Fibroblast of lung (primary cell): ENCODE data around the gene DPP4. TPM values are rescaled to one million over a fixed set of nuclear protein-coding genes. Genes with fewer than 3 reads are reported as not detected.
A peak's percentile ranks its signal among the peaks of the same experiment; 100 is the strongest.

Experiments
- DNase-seq, 2 donors: peaks; one replicate each; pipeline versions ENCODE4 v3.0.0 to v3.0.0-alpha.2; 2010; ENCODE audit warnings: low read depth in 2 of 2
- H2AFZ ChIP-seq: 2 replicates; pipeline ENCODE4 v1.5.1; 2012; ENCODE audit warnings: low read length, control low read depth, inconsistent platforms
- H3K27ac ChIP-seq: 2 replicates; pipeline ENCODE4 v1.5.1; 2011; ENCODE audit warnings: low read length, control low read depth; ENCODE audit not compliant: insufficient read depth
- H3K27me3 ChIP-seq: 2 replicates; pipeline ENCODE4 v1.5.1; 2011; ENCODE audit warnings: mild to moderate bottlenecking, low read length; ENCODE audit not compliant: control insufficient read depth, insufficient read depth
- H3K36me3 ChIP-seq: 2 replicates; pipeline ENCODE4 v1.5.1; 2011; ENCODE audit warnings: low read length; ENCODE audit not compliant: control insufficient read depth, insufficient read depth
- H3K4me1 ChIP-seq: 2 replicates; pipeline ENCODE4 v1.5.1; 2011; ENCODE audit warnings: low read length; ENCODE audit not compliant: control insufficient read depth, insufficient read depth; ENCODE audit errors: extremely low read depth
- H3K4me2 ChIP-seq: 2 replicates; pipeline ENCODE4 v1.5.1; 2011; ENCODE audit warnings: low read length, control low read depth; ENCODE audit not compliant: insufficient read depth; ENCODE audit errors: extremely low read depth
- H3K4me3 ChIP-seq, 4 experiments: fragments of 200-600 bp in 1 of 4; sonication (generic) in 1 of 4; replicated peaks in 1 of 4; 2 replicates each; pipeline ENCODE4 v1.5.1; 2011 to 2016; ENCODE audit warnings: low read length in 4 of 4, low read depth in 3 of 4, mild to moderate bottlenecking in 3 of 4, control low read depth in 2 of 4, inconsistent platforms in 1 of 4, mixed read lengths in 1 of 4; ENCODE audit not compliant: insufficient read depth in 1 of 4; ENCODE audit errors: control extremely low read depth in 1 of 4
- H3K79me2 ChIP-seq: 2 replicates; pipeline ENCODE4 v1.5.1; 2012; ENCODE audit warnings: mild to moderate bottlenecking, low read length, inconsistent platforms; ENCODE audit not compliant: control insufficient read depth, insufficient read depth
- H3K9ac ChIP-seq: 2 replicates; pipeline ENCODE4 v1.5.1; 2011; ENCODE audit warnings: mild to moderate bottlenecking, low read length, control low read depth; ENCODE audit not compliant: insufficient read depth
- H3K9me3 ChIP-seq: 2 replicates; pipeline ENCODE4 v1.5.1; 2012; ENCODE audit warnings: low read depth, low read length; ENCODE audit not compliant: control insufficient read depth, insufficient read depth
- H4K20me1 ChIP-seq: 2 replicates; pipeline ENCODE4 v1.5.1; 2011; ENCODE audit warnings: low read length; ENCODE audit not compliant: control insufficient read depth, insufficient read depth; ENCODE audit errors: extremely low read depth
- CTCF ChIP-seq, 2 donors: IDR thresholded peaks in 1 of 2; conservative IDR thresholded peaks in 1 of 2; 1 replicate in 1 of 2; 2 replicates in 1 of 2; pipeline ENCODE4 v1.5.1; 2011 to 2012; ENCODE audit warnings: low read length in 2 of 2, control low read depth in 1 of 2, inconsistent platforms in 1 of 2, low read depth in 1 of 2, mild to moderate bottlenecking in 1 of 2
- EZH2 ChIP-seq: IDR thresholded peaks from 2 replicates; pipeline ENCODE4 v1.5.1; 2012; ENCODE audit warnings: low read length, control low read depth, mild to moderate bottlenecking; ENCODE audit errors: missing control alignments
- polyA plus RNA-seq, 2 donors: library from polyadenylated mRNA; depleted of rRNA in 1 of 2; stranded (reverse) in 1 of 2; unstranded in 1 of 2; fragments of >200 nt; gene quantifications; 2 replicates each; pipeline ENCODE4 v1.2.1, GENCODE V29; 2011 to 2012; ENCODE audit warnings: missing spikeins in 1 of 2
- total RNA-seq: library from RNA; depleted of rRNA; stranded (reverse); fragments of >200 nt; gene quantifications from 2 replicates; pipeline ENCODE4 v1.2.1, GENCODE V29; 2014

DPP4 gene
- total and polyA plus RNA-seq, 2 donors (not counting 1 experiment from before 2014, with no cell fraction given) = 58.1 to 297 TPM

GRCh38 chr2:162115076-162115475, 41.1 kb upstream of the DPP4 start:
- Histone ChIP-seq H2AFZ (no peak overlapping the region), H3K9me3 (no peaks in the 10 kb centered on the region), H3K27ac (no peak overlapping the region), H3K9ac (no peak overlapping the region), H3K4me3 (no peak overlapping the region), H3K27me3 (no peaks in the 10 kb centered on the region), H4K20me1 (no peaks in the 10 kb centered on the region), H3K4me2 (no peak overlapping the region), H3K79me2 (no peaks in the 10 kb centered on the region), H3K36me3 (no peaks in the 10 kb centered on the region), H3K4me1 (peaks cover 7% of the 10 kb centered on the region)
- no peak for DNase-seq
- TF ChIP-seq EZH2 (no peak), CTCF (conservative IDR thresholded peaks at IDR 0.05 in 1 of 2, IDR thresholded peaks at IDR 0.05 in 1 of 2; ENCODE audit: low read depth in 1 of 2, low read length in 2 of 2) (no peak)

- no peak overlapping the region for H3K4me2 ChIP-seq
- no peak overlapping the region for H3K27ac ChIP-seq
- H3K27me3 ChIP-seq = no peaks in the 10 kb centered on the region
- H3K4me3 ChIP-seq = no peak overlapping the region
- H2AFZ ChIP-seq = no peak overlapping the region
- no peak overlapping the region for H3K9ac ChIP-seq
- no peaks in the 10 kb centered on the region for H3K36me3 ChIP-seq
- no peaks in the 10 kb centered on the region for H3K9me3 ChIP-seq
- DNase-seq = no peak
- no peaks in the 10 kb centered on the region for H3K79me2 ChIP-seq
- no peak for TF ChIP-seq EZH2
- no peak for TF ChIP-seq CTCF (conservative IDR thresholded peaks at IDR 0.05 in 1 of 2, IDR thresholded peaks at IDR 0.05 in 1 of 2; ENCODE audit: low read depth in 1 of 2, low read length in 2 of 2)
- H4K20me1 ChIP-seq = no peaks in the 10 kb centered on the region
- H3K4me1 ChIP-seq = peaks cover 7% of the 10 kb centered on the region
Observed at GRCh38 chr2:162114271-162114670, 40.3 kb upstream of the DPP4 start.

GRCh38 chr2:162113776-162114168, 39.8 kb upstream of the DPP4 start:
- H3K9ac ChIP-seq = no peak overlapping the region
- no peaks in the 10 kb centered on the region for H3K9me3 ChIP-seq
- TF ChIP-seq CTCF (conservative IDR thresholded peaks at IDR 0.05 in 1 of 2, IDR thresholded peaks at IDR 0.05 in 1 of 2; ENCODE audit: low read depth in 1 of 2, low read length in 2 of 2) (no peak), EZH2 (no peak)
- no peak overlapping the region for H3K27ac ChIP-seq
- H3K4me3 ChIP-seq = no peak overlapping the region
- no peaks in the 10 kb centered on the region for H3K79me2 ChIP-seq
- no peaks in the 10 kb centered on the region for H3K36me3 ChIP-seq
- DNase-seq = peak; percentile 81 to 82
- no peak overlapping the region for H3K4me2 ChIP-seq
- H4K20me1 ChIP-seq = no peaks in the 10 kb centered on the region
- H3K27me3 ChIP-seq = no peaks in the 10 kb centered on the region
- no peak overlapping the region for H2AFZ ChIP-seq
- H3K4me1 ChIP-seq = peaks cover 7% of the 10 kb centered on the region
